Kidney (tissue), 14 donors: ENCODE results near the gene GRK1. TPM values are rescaled to one million over a fixed set of nuclear protein-coding genes. Genes with fewer than 3 reads are reported as not detected.
"Not testable (repeated sequence)": the region's sequence is repeated elsewhere in the genome, so short reads cannot be mapped to it uniquely, and the experiment has no call there.

Experiments
- DNase-seq, 5 donors: peaks; one replicate each; pipeline ENCODE4 v3.0.0-alpha.2; 2013 to 2020
- FAIRE-seq: peaks from 2 replicates; lab custom pipeline; 2012; peaks lifted over from hg19 to GRCh38; lab: Jason Lieb, UNC
- H3K27ac ChIP-seq, 2 donors: one replicate each; pipeline ENCODE4 v1.7.0; 2013; ENCODE audit warnings: low read depth in 2 of 2, low read length in 2 of 2, inconsistent platforms in 1 of 2
- H3K27me3 ChIP-seq: one replicate; pipeline ENCODE4 v1.7.1; 2013; ENCODE audit warnings: low read length, inconsistent platforms; ENCODE audit not compliant: control insufficient read depth, insufficient read depth
- H3K36me3 ChIP-seq, 3 donors: one replicate each; pipeline versions ENCODE4 v1.7.0 to v1.7.1; 2013; ENCODE audit warnings: low read length in 3 of 3, control low read depth in 1 of 3, inconsistent platforms in 1 of 3; ENCODE audit not compliant: insufficient read depth in 3 of 3, control insufficient read depth in 2 of 3
- H3K4me1 ChIP-seq, 3 donors: one replicate each; pipeline versions ENCODE4 v1.7.0 to v1.7.1; 2013; ENCODE audit warnings: low read length in 3 of 3, inconsistent platforms in 1 of 3, low read depth in 1 of 3; ENCODE audit not compliant: control insufficient read depth in 2 of 3, insufficient read depth in 2 of 3
- H3K4me3 ChIP-seq, 3 donors: one replicate each; pipeline versions ENCODE4 v1.7.0 to v1.8.1; 2013; ENCODE audit warnings: low read length in 3 of 3, control low read depth in 1 of 3, inconsistent platforms in 1 of 3
- H3K9ac ChIP-seq, 3 donors: one replicate each; pipeline versions ENCODE4 v1.7.0 to v1.7.1; 2013; ENCODE audit warnings: low read length in 3 of 3, control low read depth in 1 of 3, inconsistent platforms in 1 of 3
- H3K9me3 ChIP-seq, 3 donors: one replicate each; pipeline versions ENCODE4 v1.7.0 to v1.7.1; 2013; ENCODE audit warnings: low read length in 3 of 3, control low read depth in 1 of 3, inconsistent platforms in 1 of 3; ENCODE audit not compliant: control insufficient read depth in 2 of 3, insufficient read depth in 1 of 3
- CTCF ChIP-seq: IDR thresholded peaks from 3 replicates; pipeline ENCODE4 v1.5.1; 2012; ENCODE audit warnings: mild to moderate bottlenecking, moderate library complexity, borderline replicate concordance; ENCODE audit not compliant: insufficient read depth; ENCODE audit errors: extremely low read depth
- intact Hi-C: fragments of 100-400 bp; cut with DNase I; formaldehyde crosslinking; loops from one replicate; pipeline ENCODE4 v1.11.1; 2022
- polyA plus RNA-seq: library from polyadenylated mRNA; stranded (reverse); fragments of 350-450 nt; fragmentation: Illumina TruSeq; extraction: RNeasy Lipid Tissue Mini Kit (QIAGEN cat#74804); gene quantifications from one replicate; pipeline ENCODE4 v1.2.3, GENCODE V29; 2014; ENCODE audit warnings: low read depth, low replicate concordance; ENCODE audit not compliant: insufficient read depth
- total RNA-seq: library from RNA; stranded (reverse); fragmentation: NEBNext Ultra II Directional; extraction: Animal tissue kit (Norgen Biotek cat#: 25700); gene quantifications from one replicate; pipeline ENCODE4 v1.2.1, GENCODE V29; 2021
- donor health status: control.
- donor health status: control.
- donor health status: control.
- donor health status: control.
- donor health status: control.
- donor health status: DM: yes; HTN: yes; CAD: no.
- donor health status: Normal renal cell carcinoma (clear cell type).

Gene GRK1
- total and polyA plus RNA-seq, 2 donors from 2014 or later, result not detected

GRCh38 chr13:113751491-113751890 lies 84.5 kb downstream of the GRK1 start:
- Histone ChIP-seq H3K27me3 (no peaks in the 10 kb centered on the region), H3K4me1 (peaks cover 0 to 3% (median 0%) of the 10 kb centered on the region in 3 donors), H3K36me3 (no peaks in the 10 kb centered on the region), H3K27ac (no peak overlapping the region), H3K4me3 (no peak overlapping the region), H3K9ac (no peak overlapping the region), H3K9me3 (no peaks in the 10 kb centered on the region)
- DNase-seq, result no peak
- intact Hi-C loops, result no loop called here
- no peak for TF ChIP-seq CTCF
- no peak for FAIRE-seq

DNA sequence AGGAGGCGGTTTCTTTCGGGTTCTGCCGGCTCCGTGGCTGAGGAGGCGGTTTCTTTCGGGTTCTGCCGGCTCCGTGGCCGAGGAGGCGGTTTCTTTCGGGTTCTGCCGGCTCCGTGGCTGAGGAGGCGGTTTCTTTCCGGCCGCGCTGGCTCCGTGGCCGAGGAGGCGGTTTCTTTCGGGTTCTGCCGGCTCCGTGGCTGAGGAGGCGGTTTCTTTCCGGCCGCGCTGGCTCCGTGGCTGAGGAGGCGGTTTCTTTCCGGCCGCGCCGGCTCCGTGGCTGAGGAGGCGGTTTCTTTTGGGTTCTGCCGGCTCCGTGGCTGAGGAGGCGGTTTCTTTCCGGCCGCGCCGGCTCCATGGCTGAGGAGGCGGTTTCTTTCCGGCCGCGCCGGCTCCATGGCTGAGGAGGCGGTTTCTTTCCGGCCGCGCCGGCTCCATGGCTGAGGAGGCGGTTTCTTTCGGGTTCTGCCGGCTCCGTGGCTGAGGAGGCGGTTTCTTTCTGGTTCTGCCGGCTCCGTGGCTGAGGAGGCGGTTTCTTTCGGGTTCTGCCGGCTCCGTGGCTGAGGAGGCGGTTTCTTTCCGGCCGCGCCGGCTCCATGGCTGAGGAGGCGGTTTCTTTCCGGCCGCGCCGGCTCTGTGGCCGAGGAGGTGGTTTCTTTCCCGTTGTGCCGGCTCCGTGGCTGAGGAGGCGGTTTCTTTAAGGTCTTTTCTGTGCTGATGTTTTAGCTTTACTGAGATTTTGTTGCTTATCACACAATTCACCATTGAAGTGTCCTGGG lies 85.4 kb downstream of the GRK1 start:
- H3K9me3 ChIP-seq, H3K36me3 ChIP-seq, H3K27ac ChIP-seq, H3K4me1 ChIP-seq, H3K27me3 ChIP-seq, H3K4me3 ChIP-seq, H3K9ac ChIP-seq, FAIRE-seq, intact Hi-C loops: not testable (repeated sequence)
- peak in 1 of 5 donors; percentile 40 for DNase-seq

DNA sequence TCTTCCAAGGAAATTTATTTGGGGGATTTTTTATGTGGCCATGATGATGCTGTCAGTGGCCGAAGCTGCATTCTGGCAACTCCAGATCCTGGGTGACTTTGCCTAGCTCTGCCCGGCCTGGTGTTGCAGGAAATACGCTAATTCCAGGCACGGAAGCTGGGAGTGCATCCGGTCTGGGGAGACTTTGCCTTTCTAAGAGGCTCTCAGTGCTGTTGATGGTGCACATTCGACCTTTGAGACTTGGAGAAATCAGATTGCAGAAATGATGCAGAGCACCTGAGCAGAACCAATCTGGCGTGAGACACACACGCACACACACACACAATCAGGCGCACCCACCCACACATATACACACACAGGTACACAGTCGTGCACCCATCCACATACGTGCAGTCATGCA lies 86.2 kb downstream of the GRK1 start:
- TF ChIP-seq CTCF, result no peak
- Histone ChIP-seq H3K27ac (no peak overlapping the region), H3K36me3 (no peaks in the 10 kb centered on the region), H3K9ac (no peak overlapping the region), H3K9me3 (no peaks in the 10 kb centered on the region), H3K4me1 (peaks cover 0 to 3% (median 0%) of the 10 kb centered on the region in 3 donors), H3K27me3 (no peaks in the 10 kb centered on the region), H3K4me3 (no peak overlapping the region)
- FAIRE-seq, result no peak
- intact Hi-C loops, result no loop called here
- DNase-seq, result peak in 1 of 5 donors; percentile 27

DNA sequence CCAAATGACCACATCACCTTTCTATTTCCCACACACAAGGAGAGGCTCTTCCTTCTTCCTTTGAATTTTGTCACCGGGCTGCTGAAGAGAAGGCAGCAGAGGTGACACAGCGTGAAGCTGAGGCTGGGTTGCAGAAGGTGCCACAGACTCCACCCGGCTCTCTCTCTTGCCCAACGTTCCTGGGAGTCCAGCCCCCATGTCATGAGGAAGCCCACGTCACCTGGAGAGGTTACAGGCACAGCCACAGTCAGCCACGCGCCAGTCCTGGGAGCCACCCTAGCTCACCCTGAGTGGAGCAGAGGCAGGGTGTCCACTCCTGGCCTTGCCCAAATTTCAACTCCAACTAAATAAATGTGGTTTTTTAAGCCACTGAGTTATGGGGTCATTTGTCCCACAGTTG lies 87.2 kb downstream of the GRK1 start:
- H3K4me1 ChIP-seq, result peaks cover 0 to 3% (median 0%) of the 10 kb centered on the region in 3 donors
- TF ChIP-seq CTCF, result no peak
- H3K36me3 ChIP-seq, result no peaks in the 10 kb centered on the region
- H3K9ac ChIP-seq, result no peak overlapping the region
- no peak overlapping the region for H3K27ac ChIP-seq
- H3K9me3 ChIP-seq, result no peaks in the 10 kb centered on the region
- intact Hi-C loops, result no loop called here
- FAIRE-seq (no peak), DNase-seq (no peak)
- no peaks in the 10 kb centered on the region for H3K27me3 ChIP-seq
- H3K4me3 ChIP-seq, result no peak overlapping the region
